Stomach (tissue), 9 donors: ENCODE data around the gene MFF. TPM values are rescaled to one million over a fixed set of nuclear protein-coding genes. Genes with fewer than 3 reads are reported as not detected.
"Not testable (repeated sequence)": the region's sequence is repeated elsewhere in the genome, so short reads cannot be mapped to it uniquely, and the experiment has no call there.

Experiments
- DNase-seq, 2 donors: peaks; one replicate each; pipeline versions ENCODE4 v3.0.0 to v3.0.0-alpha.2; 2013 to 2019
- H3K27ac ChIP-seq, 5 donors: fragments of 200-600 bp in 4 of 5; sonication (generic) in 4 of 5; one replicate each; pipeline ENCODE4 v1.5.1; 2013 to 2019; ENCODE audit warnings: mild to moderate bottlenecking in 1 of 5, moderate library complexity in 1 of 5
- H3K27me3 ChIP-seq, 3 donors: fragments of 200-600 bp; sonication (generic); one replicate each; pipeline ENCODE4 v1.5.1; 2017 to 2019; ENCODE audit warnings: mixed run types in 1 of 3
- H3K36me3 ChIP-seq, 4 donors: fragments of 200-600 bp; sonication (generic); 1 replicate in 3 of 4; 2 replicates in 1 of 4; pipeline ENCODE4 v1.5.1; 2016 to 2019
- H3K4me1 ChIP-seq, 4 donors: fragments of 200-600 bp; sonication (generic); one replicate each; pipeline ENCODE4 v1.5.1; 2016 to 2019
- H3K4me3 ChIP-seq, 4 donors: fragments of 200-600 bp; sonication (generic) in 3 of 4; one replicate each; pipeline ENCODE4 v1.5.1; 2016 to 2019; ENCODE audit warnings: mild to moderate bottlenecking in 1 of 4
- H3K9me3 ChIP-seq, 4 donors: fragments of 200-600 bp; sonication (generic); one replicate each; pipeline ENCODE4 v1.5.1; 2016 to 2019
- EP300 ChIP-seq: sonication (generic); formaldehyde crosslinking; IDR thresholded peaks from one replicate; pipeline ENCODE4 v1.6.1; 2017; ENCODE audit warnings: antibody characterized with exemption
- POLR2A ChIP-seq, 4 donors: fragments of 450-650 bp; IDR thresholded peaks; one replicate each; pipeline ENCODE4 v1.6.1; 2016; ENCODE audit warnings: antibody characterized with exemption in 4 of 4, control low read depth in 2 of 4, mild to moderate bottlenecking in 1 of 4, moderate library complexity in 1 of 4
- POLR2AphosphoS5 ChIP-seq, 3 donors: sonication (generic); formaldehyde crosslinking; IDR thresholded peaks; one replicate each; pipeline ENCODE4 v1.6.1; 2016; ENCODE audit warnings: antibody characterized with exemption in 3 of 3
- WGBS, 5 donors: extraction: QIAGEN DNeasy Blood & Tissue Kit in 3 of 5; methylation state at CpG; one replicate each; pipeline versions ENCODE4 v1.1.5 to v1.1.7; 2013 to 2018; 5-methylcytosine and 5-hydroxymethylcytosine counted together
- intact Hi-C: fragments of 100-400 bp; cut with DNase I; formaldehyde crosslinking; loops from one replicate; pipeline ENCODE4 v1.15.1; 2023; ENCODE audit warnings: low total_unique reads
- polyA plus RNA-seq, 3 donors: library from polyadenylated mRNA; stranded (reverse); fragments of 200-250 nt; gene quantifications; one replicate each; pipeline ENCODE4 v1.2.3, GENCODE V29; 2013
- total RNA-seq, 5 donors: library from RNA; depleted of rRNA; stranded (reverse); fragments of >200 nt; gene quantifications; one replicate each; pipeline versions ENCODE4 v1.1.0 to v1.2.3, GENCODE V29; 2014 to 2016
- TF ChIP-seq, protein P1 (sequence below), 7 experiments: fragments of 450-650 bp in 4 of 7; fragments of 200-600 bp in 3 of 7; sonication (generic) in 3 of 7; IDR thresholded peaks; one replicate each; pipeline ENCODE4 v1.5.1; 2016 to 2019; ENCODE audit warnings: antibody characterized with exemption in 7 of 7, control low read depth in 2 of 7, mild to moderate bottlenecking in 1 of 7
- donor health status: healthy with polysubstance abuse.
- donor health status: Bipolar disorder and iron deficiency.
- donor health status: healthy.

Gene MFF
- total and polyA plus RNA-seq, 8 donors: 16.8 to 322 (median 89.0) TPM

DNA sequence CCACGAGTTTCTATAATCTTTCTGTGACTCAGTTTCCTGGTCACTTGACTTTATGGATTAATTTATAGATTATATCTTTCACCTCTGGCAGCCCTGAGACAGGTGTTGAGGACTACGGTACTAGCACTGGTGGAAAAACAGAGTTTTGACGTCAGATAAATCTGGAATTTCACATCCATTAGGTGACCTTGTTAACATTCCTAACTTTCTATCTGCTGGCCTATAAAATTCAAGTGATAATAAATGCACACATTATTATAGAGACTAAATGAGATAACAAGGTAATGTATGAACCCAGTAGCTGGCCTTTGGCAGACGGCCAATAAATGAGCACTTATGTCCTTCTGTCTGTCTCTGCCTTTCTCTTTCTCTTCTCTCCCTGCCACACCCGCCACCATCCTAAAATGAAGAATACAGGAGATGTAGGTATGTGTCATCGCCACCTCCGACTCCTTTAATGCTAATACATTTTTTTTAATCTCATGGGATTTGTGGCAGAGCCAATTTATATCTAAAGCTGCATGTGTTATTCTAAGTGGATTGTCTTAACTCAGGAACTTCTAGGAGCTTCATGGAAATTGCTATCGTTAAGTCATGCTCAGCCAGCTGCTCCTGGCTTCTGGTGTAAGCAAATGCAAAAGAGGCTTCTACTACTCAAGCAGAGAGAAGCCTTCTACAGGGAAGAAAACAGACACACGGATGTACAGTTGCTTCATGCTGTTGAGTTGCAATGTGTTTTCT, 51.8 kb downstream of the MFF start:
- intact Hi-C loops: no loop called here
- H3K27me3 ChIP-seq: peaks cover 0 to 11% (median 0%) of the 10 kb centered on the region in 3 donors
- TF ChIP-seq POLR2A (IDR thresholded peaks at IDR 0.05) (no peak), EP300 (no peak), POLR2AphosphoS5 (IDR thresholded peaks at IDR 0.05) (no peak)
- TF ChIP-seq, protein P1, sequence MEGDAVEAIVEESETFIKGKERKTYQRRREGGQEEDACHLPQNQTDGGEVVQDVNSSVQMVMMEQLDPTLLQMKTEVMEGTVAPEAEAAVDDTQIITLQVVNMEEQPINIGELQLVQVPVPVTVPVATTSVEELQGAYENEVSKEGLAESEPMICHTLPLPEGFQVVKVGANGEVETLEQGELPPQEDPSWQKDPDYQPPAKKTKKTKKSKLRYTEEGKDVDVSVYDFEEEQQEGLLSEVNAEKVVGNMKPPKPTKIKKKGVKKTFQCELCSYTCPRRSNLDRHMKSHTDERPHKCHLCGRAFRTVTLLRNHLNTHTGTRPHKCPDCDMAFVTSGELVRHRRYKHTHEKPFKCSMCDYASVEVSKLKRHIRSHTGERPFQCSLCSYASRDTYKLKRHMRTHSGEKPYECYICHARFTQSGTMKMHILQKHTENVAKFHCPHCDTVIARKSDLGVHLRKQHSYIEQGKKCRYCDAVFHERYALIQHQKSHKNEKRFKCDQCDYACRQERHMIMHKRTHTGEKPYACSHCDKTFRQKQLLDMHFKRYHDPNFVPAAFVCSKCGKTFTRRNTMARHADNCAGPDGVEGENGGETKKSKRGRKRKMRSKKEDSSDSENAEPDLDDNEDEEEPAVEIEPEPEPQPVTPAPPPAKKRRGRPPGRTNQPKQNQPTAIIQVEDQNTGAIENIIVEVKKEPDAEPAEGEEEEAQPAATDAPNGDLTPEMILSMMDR (IDR thresholded peaks at IDR 0.05): no peak
- no peak overlapping the region for H3K4me3 ChIP-seq
- 53 to 65% (median 56%) methylated on average over 9 of the region's 9 CpGs for WGBS, 5 donors
- no peaks in the 10 kb centered on the region for H3K4me1 ChIP-seq
- H3K9me3 ChIP-seq: no peaks in the 10 kb centered on the region
- no peaks in the 10 kb centered on the region for H3K36me3 ChIP-seq
- DNase-seq: peak in 1 of 2 donors; percentile 30
- H3K27ac ChIP-seq: no peak overlapping the region

DNA sequence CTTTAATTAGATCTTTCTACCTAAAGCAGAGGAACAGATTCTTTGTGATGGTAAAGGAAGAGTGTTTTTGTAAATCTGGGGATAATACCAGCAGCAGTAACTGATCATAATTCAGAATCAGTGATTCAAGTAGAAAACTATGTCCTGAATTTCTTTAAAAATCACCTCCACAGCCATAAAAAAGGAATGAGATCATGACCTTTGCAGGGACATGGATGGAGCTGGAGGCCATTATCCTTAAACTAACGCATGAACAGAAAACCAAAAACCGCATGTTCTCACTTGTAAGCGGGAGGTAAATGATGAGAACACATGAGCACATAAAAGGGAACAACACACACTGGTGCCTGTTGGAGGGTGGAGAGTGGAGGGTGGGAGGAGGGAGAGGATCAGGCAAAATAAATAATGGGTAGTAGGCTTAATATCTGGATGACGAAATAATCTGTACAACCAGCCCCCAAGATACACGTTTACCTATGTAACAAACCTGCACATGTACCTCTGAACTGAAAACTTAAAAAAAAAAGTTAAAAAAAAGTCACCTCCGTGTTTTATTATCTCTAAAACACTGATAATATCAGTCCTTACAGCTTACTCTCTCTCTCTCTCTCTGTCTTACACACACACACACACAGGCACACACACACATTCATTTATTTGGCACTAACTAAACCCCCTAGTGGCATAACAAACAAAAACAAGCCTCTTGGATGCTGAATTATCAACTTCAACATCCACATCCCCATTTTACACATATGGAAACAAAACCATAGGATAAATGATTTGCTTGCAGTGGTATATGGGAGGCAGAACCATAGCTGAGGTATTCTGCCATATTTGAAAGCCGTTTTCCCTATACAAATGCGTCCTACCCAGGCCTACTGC, 52.7 kb downstream of the MFF start:
- no peak for DNase-seq
- Histone ChIP-seq H3K27ac (no peak overlapping the region), H3K4me1 (no peaks in the 10 kb centered on the region), H3K36me3 (no peaks in the 10 kb centered on the region), H3K4me3 (no peak overlapping the region), H3K27me3 (peaks cover 0 to 11% (median 0%) of the 10 kb centered on the region in 3 donors), H3K9me3 (no peaks in the 10 kb centered on the region)
- intact Hi-C loops: no loop called here
- 61 to 70% (median 66%) methylated on average over 8 of the region's 8 CpGs for WGBS, 5 donors
- TF ChIP-seq, protein P1 (IDR thresholded peaks at IDR 0.05): no peak
- TF ChIP-seq POLR2A (IDR thresholded peaks at IDR 0.05) (no peak), POLR2AphosphoS5 (IDR thresholded peaks at IDR 0.05) (no peak), EP300 (no peak)

DNA sequence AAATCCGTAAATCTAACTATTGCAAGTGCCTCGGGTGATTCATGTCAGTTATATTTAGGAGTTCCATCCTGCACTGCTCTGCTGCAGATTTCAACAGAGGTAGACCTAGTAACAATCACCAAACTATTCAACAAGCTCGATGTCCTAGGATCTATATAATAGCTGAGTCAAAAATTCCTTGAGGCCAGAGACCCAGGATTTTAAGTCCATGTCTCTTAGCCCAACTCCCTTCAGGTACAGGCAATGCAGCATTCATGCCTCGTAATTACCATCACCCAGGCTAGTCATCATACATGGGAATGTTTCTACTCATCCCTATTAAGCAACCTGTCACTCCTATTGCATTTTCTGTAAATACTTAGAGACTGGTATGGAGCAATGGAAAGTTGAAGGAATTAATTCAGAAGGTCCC, 53.3 kb downstream of the MFF start:
- no peaks in the 10 kb centered on the region for H3K36me3 ChIP-seq
- H3K4me3 ChIP-seq: no peak overlapping the region
- H3K9me3 ChIP-seq: no peaks in the 10 kb centered on the region
- no peak overlapping the region for H3K27ac ChIP-seq
- intact Hi-C loops: no loop called here
- H3K4me1 ChIP-seq: no peaks in the 10 kb centered on the region
- TF ChIP-seq POLR2A (IDR thresholded peaks at IDR 0.05): no peak
- TF ChIP-seq EP300: no peak
- TF ChIP-seq, protein P1 (IDR thresholded peaks at IDR 0.05): no peak
- no peak for TF ChIP-seq POLR2AphosphoS5 (IDR thresholded peaks at IDR 0.05)
- WGBS, 5 donors: 83 to 98% (median 89%) methylated on average over 4 of the region's 4 CpGs
- H3K27me3 ChIP-seq: peaks cover 0 to 14% (median 0%) of the 10 kb centered on the region in 3 donors
- DNase-seq: no peak

DNA sequence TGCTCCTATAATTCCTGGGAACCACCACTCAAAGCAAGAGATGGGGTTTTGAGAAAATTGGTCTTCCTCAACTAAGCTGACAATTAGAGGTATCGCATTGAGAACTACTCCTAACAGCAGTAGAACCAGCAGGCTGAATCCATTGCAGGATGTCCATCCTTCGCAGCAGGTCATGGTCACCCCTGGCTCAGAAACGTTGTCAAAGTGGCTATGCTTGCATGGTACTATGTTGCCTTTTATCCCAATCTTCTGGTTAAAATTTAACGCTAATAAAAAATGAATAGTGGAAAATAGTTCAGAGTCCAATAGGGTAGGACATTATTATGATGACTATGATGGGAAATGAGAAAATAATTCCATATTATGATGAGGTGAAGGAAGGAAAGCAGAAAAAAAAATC, 54.0 kb downstream of the MFF start, which contains the start of gene TM4SF20:
TM4SF20 (minus strand) TSS at position 212 of the 400 bp plus-strand sequence; CDS start at position 174, 38 bp downstream.
- WGBS, 5 donors: 62 to 87% (median 83%) methylated on average over 4 of the region's 4 CpGs
- H3K4me1 ChIP-seq: no peaks in the 10 kb centered on the region
- no peaks in the 10 kb centered on the region for H3K9me3 ChIP-seq
- TF ChIP-seq POLR2AphosphoS5 (IDR thresholded peaks at IDR 0.05) (no peak), POLR2A (IDR thresholded peaks at IDR 0.05) (no peak), EP300 (no peak)
- TF ChIP-seq, protein P1 (IDR thresholded peaks at IDR 0.05): no peak
- H3K27me3 ChIP-seq: peaks cover 0 to 17% (median 0%) of the 10 kb centered on the region in 3 donors
- H3K36me3 ChIP-seq: no peaks in the 10 kb centered on the region
- no peak within 1 kb of the TSS for H3K27ac ChIP-seq
- no peak within 1 kb of the TSS for H3K4me3 ChIP-seq
- DNase-seq: no peak
- intact Hi-C loops: no loop called here

DNA sequence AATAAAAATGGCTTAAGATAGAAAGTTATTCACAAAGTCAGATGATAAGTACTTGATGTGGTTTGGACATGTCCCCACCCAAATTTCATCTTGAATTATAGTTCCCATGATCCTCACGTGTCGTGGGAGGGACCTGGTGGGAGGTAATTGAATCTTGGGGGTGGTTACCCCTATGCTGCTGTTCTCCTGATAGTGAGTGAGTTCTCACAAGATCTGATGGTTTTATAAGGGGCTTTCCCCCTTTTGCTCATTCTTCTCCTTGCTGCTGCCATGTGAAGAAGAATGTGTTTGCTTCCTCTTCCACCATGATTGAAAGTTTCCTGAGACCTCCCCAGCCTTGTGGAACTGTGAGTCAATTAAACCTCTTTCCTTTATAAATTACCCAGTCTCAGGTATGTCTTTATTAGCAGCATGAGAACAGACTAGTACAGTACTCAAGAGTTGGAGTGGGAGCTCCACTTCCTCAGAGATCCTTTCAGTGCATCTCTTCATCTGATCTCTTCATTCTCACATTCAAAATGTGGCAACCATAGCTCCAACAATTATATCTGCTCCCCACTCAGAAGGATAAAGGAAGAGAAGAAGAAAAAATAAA, 57.3 kb downstream of the MFF start:
- H3K36me3 ChIP-seq, H3K4me1 ChIP-seq, DNase-seq, H3K27ac ChIP-seq, intact Hi-C loops, H3K9me3 ChIP-seq, H3K4me3 ChIP-seq: not testable (repeated sequence)
- WGBS, 5 donors: 69 to 86% (median 73%) methylated on average over 2 of the region's 2 CpGs
- H3K27me3 ChIP-seq: peaks cover 0 to 18% (median 0%) of the 10 kb centered on the region in 3 donors
